ENCODE data around the gene CFP.

GRCh38 chrX:47618923-47619485, 10.7 kb downstream of the CFP start:
- TF ChIP-seq JUN (CRISPR knock-in tag; IDR thresholded peaks at IDR 0.05): no peak
- no peak for TF ChIP-seq GTF2I (CRISPR knock-in tag; conservative IDR thresholded peaks at IDR 0.05)
- no peak for TF ChIP-seq CTCF (IDR thresholded peaks at IDR 0.05)
- no peak for TF ChIP-seq USF1 (CRISPR knock-in tag; IDR thresholded peaks at IDR 0.05)
- TF ChIP-seq ETV6 (CRISPR knock-in tag; IDR thresholded peaks at IDR 0.05): no peak
- TF ChIP-seq RELA (CRISPR knock-in tag; IDR thresholded peaks at IDR 0.05; ENCODE audit: borderline replicate concordance): no peak
- TF ChIP-seq ESRRA (CRISPR knock-in tag; IDR thresholded peaks at IDR 0.05; ENCODE audit: borderline replicate concordance): no peak
- no peak for TF ChIP-seq TEAD1 (CRISPR knock-in tag; IDR thresholded peaks at IDR 0.05)
- no peak for TF ChIP-seq USF2 (CRISPR knock-in tag; IDR thresholded peaks at IDR 0.05)
- no peak for TF ChIP-seq TEAD4 (CRISPR knock-in tag; IDR thresholded peaks at IDR 0.05)

Data from WTC11 (cell line).